Spinal cord (tissue), 10 donors: ENCODE measurements around the gene WWC2. TPM values are rescaled to one million over a fixed set of nuclear protein-coding genes. Genes with fewer than 3 reads are reported as not detected.

Experiments used
- DNase-seq, 6 donors: peaks; one replicate each; pipeline versions ENCODE4 v3.0.0 to v3.0.0-alpha.2; 2013 to 2015; ENCODE audit warnings: low spot score in 6 of 6, low read depth in 4 of 6
- H3K27ac ChIP-seq: one replicate; pipeline ENCODE4 v1.5.1; 2013; ENCODE audit warnings: low read depth, low read length, control low read depth
- H3K27me3 ChIP-seq: one replicate; pipeline ENCODE4 v1.6.1; 2013; ENCODE audit warnings: low read length; ENCODE audit not compliant: control insufficient read depth, insufficient read depth
- H3K36me3 ChIP-seq: one replicate; pipeline ENCODE4 v1.6.1; 2013; ENCODE audit warnings: low read length; ENCODE audit not compliant: control insufficient read depth, insufficient read depth
- H3K4me1 ChIP-seq: one replicate; pipeline ENCODE4 v1.6.1; 2013; ENCODE audit warnings: low read length; ENCODE audit not compliant: control insufficient read depth, insufficient read depth
- H3K4me3 ChIP-seq: one replicate; pipeline ENCODE4 v1.5.1; 2013; ENCODE audit warnings: low read depth, low read length, control low read depth
- H3K9me3 ChIP-seq: one replicate; pipeline ENCODE4 v1.6.1; 2013; ENCODE audit warnings: low read length; ENCODE audit not compliant: control insufficient read depth, insufficient read depth
- WGBS: methylation state at CpG from one replicate; pipeline ENCODE4 v1.1.5; 2013; ENCODE audit warnings: missing lambda C conversion rate; ENCODE audit not compliant: insufficient coverage; 5-methylcytosine and 5-hydroxymethylcytosine counted together
- polyA plus RNA-seq, 2 donors: library from polyadenylated mRNA; unstranded; fragments of 120-200 nt; gene quantifications; one replicate each; pipeline ENCODE4 v1.2.1, GENCODE V29; 2013; ENCODE audit not compliant: insufficient read length in 2 of 2
- total RNA-seq, 2 donors: library from RNA; depleted of rRNA in 1 of 2; stranded (reverse); fragments of 120-200 nt in 1 of 2; fragments of >200 nt in 1 of 2; gene quantifications; one replicate each; pipeline versions ENCODE4 v1.2.3 to v1.2.4, GENCODE V29; 2013 to 2014
- donor health status: healthy.

The WWC2 gene
- total and polyA plus RNA-seq, 4 donors: 19.0 to 33.4 (median 25.9) TPM

DNA sequence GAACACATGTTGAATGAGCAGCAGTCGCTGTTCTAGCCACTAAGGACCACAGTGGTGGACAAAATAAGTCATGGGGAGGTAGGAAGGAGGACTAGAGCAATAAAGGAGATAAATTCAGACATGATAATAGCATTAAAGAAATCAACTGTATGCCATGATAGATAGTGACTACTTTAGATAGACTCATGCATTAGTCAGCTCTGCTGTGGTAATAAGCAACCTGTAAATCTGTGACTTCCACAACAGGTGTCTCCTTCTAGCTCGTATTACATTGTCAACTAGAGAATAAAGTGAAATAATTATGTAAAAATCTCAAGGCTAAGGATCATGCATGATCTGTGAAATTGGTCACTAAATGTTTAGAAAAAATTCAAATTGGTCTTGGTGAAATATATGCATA, 77.9 kb downstream of the WWC2 start:
- H3K4me1 ChIP-seq: no peaks in the 10 kb centered on the region
- H3K9me3 ChIP-seq: no peaks in the 10 kb centered on the region
- no peak overlapping the region for H3K4me3 ChIP-seq
- H3K27me3 ChIP-seq: no peaks in the 10 kb centered on the region
- DNase-seq: no peak
- H3K36me3 ChIP-seq: no peaks in the 10 kb centered on the region
- no peak overlapping the region for H3K27ac ChIP-seq
- WGBS: 100% methylated on average over 1 of the region's 2 CpGs

DNA sequence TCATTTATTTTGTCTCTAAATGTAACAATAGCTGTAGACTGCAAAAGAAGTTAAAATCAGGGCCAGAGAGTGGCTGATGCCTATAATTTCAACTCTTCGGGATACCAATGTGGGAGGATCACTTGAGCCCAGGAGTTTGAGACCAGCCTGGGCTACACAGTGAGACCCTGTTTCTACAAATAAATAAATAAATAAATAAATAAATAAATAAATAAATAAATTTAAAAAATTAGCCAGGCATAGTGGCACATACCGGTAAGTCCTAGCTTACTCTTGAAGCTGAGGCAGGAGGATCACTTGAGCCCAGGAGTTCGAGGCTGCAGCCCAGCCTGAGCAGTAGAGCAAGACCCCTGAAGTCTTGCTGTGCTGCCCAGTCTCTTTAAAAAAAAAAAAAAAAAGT, 79.1 kb downstream of the WWC2 start:
- DNase-seq: no peak
- Histone ChIP-seq H3K9me3 (no peaks in the 10 kb centered on the region), H3K27ac (no peak overlapping the region), H3K4me3 (no peak overlapping the region), H3K36me3 (no peaks in the 10 kb centered on the region), H3K4me1 (no peaks in the 10 kb centered on the region), H3K27me3 (no peaks in the 10 kb centered on the region)
- WGBS: 0% methylated on average over 2 of the region's 3 CpGs

DNA sequence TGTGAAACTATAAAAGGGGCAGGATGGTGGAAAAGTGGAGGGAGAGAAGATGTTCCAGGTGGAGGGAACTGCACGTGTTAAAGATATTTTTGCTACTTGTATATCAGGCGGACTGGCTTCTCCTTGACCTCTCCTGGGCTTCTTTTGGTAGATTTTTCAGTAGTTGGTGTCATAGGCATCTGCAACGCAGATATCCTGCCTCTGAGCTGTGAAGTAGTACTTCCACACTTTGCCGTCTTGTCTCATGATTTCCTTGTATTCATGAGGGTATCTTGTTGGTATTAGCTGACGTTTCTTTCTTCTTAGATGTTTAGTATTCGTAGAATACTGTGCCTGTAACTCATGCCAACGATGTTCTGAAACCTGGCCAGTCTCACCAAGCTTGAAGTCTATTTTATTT, 81.0 kb downstream of the WWC2 start:
- Histone ChIP-seq H3K4me1 (peaks cover 4% of the 10 kb centered on the region), H3K27me3 (no peaks in the 10 kb centered on the region), H3K9me3 (no peaks in the 10 kb centered on the region), H3K27ac (no peak overlapping the region), H3K4me3 (no peak overlapping the region), H3K36me3 (no peaks in the 10 kb centered on the region)
- 74% methylated on average over 4 of the region's 7 CpGs for WGBS
- no peak for DNase-seq

DNA sequence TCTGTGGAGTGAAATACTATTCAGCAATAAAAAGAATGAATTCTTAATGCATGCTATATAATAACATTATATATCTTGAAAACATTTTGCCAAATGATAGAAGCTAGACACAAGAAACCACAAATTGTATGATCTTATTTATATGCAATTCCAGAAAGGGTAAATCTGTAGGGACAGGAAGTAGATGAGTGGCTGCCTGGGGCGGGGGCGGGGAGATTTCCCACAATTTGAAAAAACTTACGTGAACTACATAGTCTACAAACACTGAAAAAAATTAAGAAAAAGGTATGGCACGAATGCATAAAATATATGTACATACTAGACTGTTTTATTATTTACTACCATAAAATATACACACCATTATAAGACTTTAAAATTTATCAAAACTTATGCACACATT, 81.6 kb downstream of the WWC2 start:
- Histone ChIP-seq H3K36me3 (no peaks in the 10 kb centered on the region), H3K9me3 (no peaks in the 10 kb centered on the region), H3K4me3 (no peak overlapping the region), H3K27ac (no peak overlapping the region), H3K4me1 (peaks cover 4% of the 10 kb centered on the region), H3K27me3 (no peaks in the 10 kb centered on the region)
- DNase-seq: no peak
- WGBS: no CpG with 5 or more reads among the region's 4 CpGs

DNA sequence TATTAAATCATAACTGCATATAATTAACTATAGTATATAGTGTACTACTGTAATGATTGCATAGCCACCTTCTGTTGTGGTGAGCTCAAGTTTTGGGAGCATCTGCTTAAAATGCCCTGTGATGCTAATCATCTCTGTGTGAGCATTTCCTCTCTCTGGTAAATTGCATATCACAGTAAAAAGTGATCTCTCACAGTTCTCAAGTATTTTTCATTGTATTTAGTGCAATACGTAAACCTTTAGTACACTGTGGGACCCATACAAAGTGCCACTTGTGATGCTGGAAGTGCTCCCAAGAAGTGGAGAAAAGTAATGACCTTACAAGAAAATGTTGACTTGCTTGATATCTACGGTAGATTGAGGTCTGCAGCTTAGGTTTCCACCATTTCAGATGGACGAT, 82.0 kb downstream of the WWC2 start:
- Histone ChIP-seq H3K36me3 (no peaks in the 10 kb centered on the region), H3K4me3 (no peak overlapping the region), H3K9me3 (no peaks in the 10 kb centered on the region), H3K27ac (no peak overlapping the region), H3K27me3 (no peaks in the 10 kb centered on the region), H3K4me1 (peaks cover 4% of the 10 kb centered on the region)
- no peak for DNase-seq
- 100% methylated on average over 1 of the region's 3 CpGs for WGBS

DNA sequence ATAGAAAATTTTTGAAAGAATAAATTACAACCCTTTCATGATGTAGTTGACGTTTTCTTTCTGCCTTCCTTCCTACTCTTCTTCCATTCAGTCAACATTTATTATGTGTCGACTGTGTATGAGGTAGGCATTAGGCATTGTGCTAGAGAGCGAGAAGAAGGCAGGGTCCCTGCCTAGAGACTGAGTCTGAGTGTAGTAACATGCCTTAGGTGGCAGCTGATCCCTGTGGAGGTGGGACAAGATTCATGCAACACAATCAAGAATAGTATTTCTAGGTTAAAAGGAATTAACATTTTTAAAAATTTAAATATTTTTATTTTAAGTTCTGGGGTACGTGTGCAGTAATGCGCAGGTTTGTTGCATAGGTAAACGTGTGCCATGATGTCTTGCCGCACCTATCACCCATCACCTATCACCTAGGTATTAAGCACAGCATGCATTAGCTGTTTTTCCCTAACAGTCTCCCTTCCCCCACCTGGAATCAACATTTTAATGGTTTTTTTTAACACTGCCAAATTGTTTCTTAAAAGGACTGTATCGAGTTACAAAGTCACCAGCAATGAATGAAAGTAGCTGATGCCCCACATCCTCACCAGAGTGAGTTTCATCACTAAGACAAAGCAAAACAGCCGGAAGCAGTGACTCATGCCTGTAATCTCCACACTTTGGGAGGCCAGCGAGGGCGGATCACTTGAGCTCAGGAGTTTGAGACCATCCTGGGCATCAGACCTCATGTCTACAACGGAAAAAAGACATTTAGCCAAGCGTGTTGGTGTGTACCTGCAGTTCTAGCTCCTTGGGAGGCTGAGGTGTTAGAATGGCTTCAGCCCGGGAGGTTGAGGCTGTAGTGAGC, 84.0 kb downstream of the WWC2 start:
- no peak overlapping the region for H3K4me3 ChIP-seq
- H3K27ac ChIP-seq: no peak overlapping the region
- H3K27me3 ChIP-seq: no peaks in the 10 kb centered on the region
- no peak for DNase-seq
- H3K4me1 ChIP-seq: peaks cover 4% of the 10 kb centered on the region
- 34% methylated on average over 9 of the region's 14 CpGs for WGBS
- no peaks in the 10 kb centered on the region for H3K9me3 ChIP-seq
- H3K36me3 ChIP-seq: no peaks in the 10 kb centered on the region

GRCh38 chr4:183183906-183184535, 85.0 kb downstream of the WWC2 start:
- no peak overlapping the region for H3K4me3 ChIP-seq
- peaks cover 4% of the 10 kb centered on the region for H3K4me1 ChIP-seq
- H3K27me3 ChIP-seq: no peaks in the 10 kb centered on the region
- DNase-seq: no peak
- H3K27ac ChIP-seq: no peak overlapping the region
- H3K9me3 ChIP-seq: no peaks in the 10 kb centered on the region
- no CpG with 5 or more reads among the region's 4 CpGs for WGBS
- H3K36me3 ChIP-seq: no peaks in the 10 kb centered on the region

DNA sequence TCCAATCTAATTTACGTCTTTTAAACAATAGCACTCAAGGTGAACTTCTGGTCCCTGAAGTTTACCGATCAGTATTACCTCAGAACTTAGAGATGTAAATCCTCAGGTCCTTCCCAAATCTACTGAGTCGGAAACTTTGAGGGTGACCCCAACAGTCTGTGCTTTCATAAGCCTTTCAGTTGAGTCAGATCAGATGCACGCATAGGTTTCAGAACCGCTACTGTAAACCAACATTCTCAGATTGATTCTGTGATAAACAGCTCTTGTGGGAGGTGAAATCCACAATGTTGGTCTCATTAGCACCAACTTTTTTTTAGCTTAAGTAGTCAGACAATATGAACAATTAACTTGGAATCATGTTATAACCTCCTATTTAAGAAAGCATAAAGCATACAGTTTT, 86.0 kb downstream of the WWC2 start:
- H3K36me3 ChIP-seq: no peaks in the 10 kb centered on the region
- H3K27me3 ChIP-seq: no peaks in the 10 kb centered on the region
- H3K9me3 ChIP-seq: no peaks in the 10 kb centered on the region
- DNase-seq: no peak
- H3K4me1 ChIP-seq: peaks cover 4% of the 10 kb centered on the region
- H3K4me3 ChIP-seq: no peak overlapping the region
- 78% methylated on average over 3 of the region's 5 CpGs for WGBS
- no peak overlapping the region for H3K27ac ChIP-seq

GRCh38 chr4:183185559-183185958, 86.5 kb downstream of the WWC2 start:
- Histone ChIP-seq H3K4me3 (no peak overlapping the region), H3K27ac (no peak overlapping the region), H3K27me3 (no peaks in the 10 kb centered on the region), H3K4me1 (peaks cover 4% of the 10 kb centered on the region), H3K9me3 (no peaks in the 10 kb centered on the region), H3K36me3 (no peaks in the 10 kb centered on the region)
- no CpG with 5 or more reads among the region's 2 CpGs for WGBS
- DNase-seq: no peak

- WGBS: 87% methylated on average over 4 of the region's 4 CpGs
- H3K36me3 ChIP-seq: no peaks in the 10 kb centered on the region
- H3K4me1 ChIP-seq: peaks cover 4% of the 10 kb centered on the region
Observed at GRCh38 chr4:183186813-183187212, 87.8 kb downstream of the WWC2 start.

More at GRCh38 chr4:183186813-183187212, 87.8 kb downstream of the WWC2 start:
- Histone ChIP-seq H3K9me3 (no peaks in the 10 kb centered on the region), H3K27ac (no peak overlapping the region), H3K4me3 (no peak overlapping the region), H3K27me3 (no peaks in the 10 kb centered on the region)
- no peak for DNase-seq
